WTC11 (cell line): ENCODE data around the gene ZNF467. TPM values are rescaled to one million over a fixed set of nuclear protein-coding genes. Genes with fewer than 3 reads are reported as not detected.

ENCODE experiments used
- ATAC-seq: fragments of 200-7000 bp; cut with Tn5 transposase; 2 replicates; pipeline ENCODE4 v1.10.0; 2021; ENCODE audit warnings: mild to moderate bottlenecking, moderate library complexity
- CTCF ChIA-PET: fragments of 300-600 bp; sonication (Branson Sonifier 250); formaldehyde crosslinking; loops from one replicate; lab custom pipeline; 2021; ENCODE audit warnings: antibody characterized with exemption; lab: Charles Lee
- POLR2A ChIA-PET: fragments of 350-600 bp; sonication (Branson Sonifier 250); formaldehyde crosslinking; loops from one replicate; lab custom pipeline; 2021; ENCODE audit warnings: antibody characterized with exemption; lab: Charles Lee
- DNase-seq: peaks from one replicate; pipeline ENCODE4 v3.0.0; 2021; ENCODE audit warnings: low spot score
- H3K27ac Mint-ChIP-seq: 2 replicates; pipeline ENCODE4 v1.8.0; 2021; ENCODE audit warnings: mixed read lengths
- H3K27me3 Mint-ChIP-seq: 2 replicates; pipeline ENCODE4 v1.8.0; 2021; ENCODE audit warnings: low read depth, mild to moderate bottlenecking, moderate library complexity, mixed read lengths
- H3K36me3 Mint-ChIP-seq: 2 replicates; pipeline ENCODE4 v1.8.0; 2021; ENCODE audit warnings: mixed read lengths
- H3K4me1 Mint-ChIP-seq: 2 replicates; pipeline ENCODE4 v1.8.0; 2022; ENCODE audit warnings: mixed read lengths
- H3K4me3 Mint-ChIP-seq: 2 replicates; pipeline ENCODE4 v1.8.0; 2021; ENCODE audit warnings: mild to moderate bottlenecking, moderate library complexity, mixed read lengths
- H3K9me3 Mint-ChIP-seq: 2 replicates; pipeline ENCODE4 v1.8.0; 2021; ENCODE audit warnings: mixed read lengths
- ATF1 ChIP-seq: sonication (generic); formaldehyde crosslinking; IDR thresholded peaks from 2 replicates; pipeline ENCODE4 v1.8.1; 2023; ENCODE audit warnings: mild to moderate bottlenecking, moderate library complexity, missing genetic modification reagents
- KAT7 ChIP-seq: sonication (generic); formaldehyde crosslinking; IDR thresholded peaks from 2 replicates; pipeline ENCODE4 v1.8.1; 2023; ENCODE audit warnings: missing genetic modification reagents, mild to moderate bottlenecking, borderline replicate concordance
- NFE2L1 ChIP-seq: sonication (generic); formaldehyde crosslinking; IDR thresholded peaks from 2 replicates; pipeline ENCODE4 v1.8.1; 2023; ENCODE audit warnings: missing genetic modification reagents
- SMAD3 ChIP-seq: sonication (generic); formaldehyde crosslinking; IDR thresholded peaks from 2 replicates; pipeline ENCODE4 v1.8.0; 2022; ENCODE audit warnings: missing genetic modification reagents, mild to moderate bottlenecking, borderline replicate concordance
- SP1 ChIP-seq: sonication (generic); formaldehyde crosslinking; conservative IDR thresholded peaks from 2 replicates; pipeline ENCODE4 v1.8.1; 2022; ENCODE audit warnings: missing genetic modification reagents
- TEAD1 ChIP-seq: sonication (generic); formaldehyde crosslinking; IDR thresholded peaks from 2 replicates; pipeline ENCODE4 v1.8.0; 2022; ENCODE audit warnings: mild to moderate bottlenecking, missing genetic modification reagents
- ZNF121 ChIP-seq: sonication (generic); formaldehyde crosslinking; IDR thresholded peaks from 2 replicates; pipeline ENCODE4 v1.8.0; 2023; ENCODE audit warnings: missing genetic modification reagents
- ZNF232 ChIP-seq: sonication (generic); formaldehyde crosslinking; IDR thresholded peaks from 2 replicates; pipeline ENCODE4 v1.8.0; 2022; ENCODE audit warnings: mild to moderate bottlenecking, missing genetic modification reagents
- ZNF416 ChIP-seq: fragments of 250-450 bp; sonication (Bioruptor Pico); IDR thresholded peaks from 2 replicates; pipeline ENCODE4 v1.9.0; 2021; ENCODE audit warnings: mild to moderate bottlenecking, inconsistent platforms
- total RNA-seq: library from RNA; stranded (reverse); gene quantifications from 3 replicates; pipeline ENCODE4 v1.2.3, GENCODE V29; 2021
- TF ChIP-seq, protein P1 (sequence below): sonication (generic); formaldehyde crosslinking; IDR thresholded peaks from 2 replicates; pipeline ENCODE4 v1.8.0; 2023; ENCODE audit warnings: mild to moderate bottlenecking, missing genetic modification reagents
- TF ChIP-seq, protein P2 (sequence below): sonication (generic); formaldehyde crosslinking; IDR thresholded peaks from 2 replicates; pipeline ENCODE4 v1.8.0; 2022; ENCODE audit warnings: mild to moderate bottlenecking, missing genetic modification reagents
- TF ChIP-seq, protein P3 (sequence below): sonication (generic); formaldehyde crosslinking; IDR thresholded peaks from 2 replicates; pipeline ENCODE4 v1.8.1; 2023; ENCODE audit warnings: mild to moderate bottlenecking, missing genetic modification reagents, moderate library complexity
- TF ChIP-seq, protein P4 (sequence below): sonication (generic); formaldehyde crosslinking; IDR thresholded peaks from 2 replicates; pipeline ENCODE4 v1.8.0; 2023; ENCODE audit warnings: missing genetic modification reagents, mild to moderate bottlenecking, borderline replicate concordance
- TF ChIP-seq, protein P5 (sequence below): sonication (generic); formaldehyde crosslinking; IDR thresholded peaks from 2 replicates; pipeline ENCODE4 v1.8.1; 2022; ENCODE audit warnings: low read depth, mild to moderate bottlenecking, moderate library complexity, missing genetic modification reagents, borderline replicate concordance
- TF ChIP-seq, protein P6 (sequence below): sonication (generic); formaldehyde crosslinking; IDR thresholded peaks from 2 replicates; pipeline ENCODE4 v1.8.0; 2022; ENCODE audit warnings: mild to moderate bottlenecking, missing genetic modification reagents
- TF ChIP-seq, protein P7 (sequence below): sonication (generic); formaldehyde crosslinking; IDR thresholded peaks from 2 replicates; pipeline ENCODE4 v1.8.1; 2023; ENCODE audit warnings: mild to moderate bottlenecking, moderate library complexity, missing genetic modification reagents
- TF ChIP-seq, protein P8 (sequence below): fragments of 250-450 bp; sonication (Bioruptor Pico); IDR thresholded peaks from 2 replicates; pipeline ENCODE4 v1.8.0; 2021; ENCODE audit warnings: mild to moderate bottlenecking
- TF ChIP-seq, protein P9 (sequence below): sonication (generic); formaldehyde crosslinking; IDR thresholded peaks from 2 replicates; pipeline ENCODE4 v1.8.1; 2023; ENCODE audit warnings: mild to moderate bottlenecking, missing genetic modification reagents

ZNF467 gene
- total RNA-seq, 1 experiment from 2014 or later, result 0.70 TPM

DNA sequence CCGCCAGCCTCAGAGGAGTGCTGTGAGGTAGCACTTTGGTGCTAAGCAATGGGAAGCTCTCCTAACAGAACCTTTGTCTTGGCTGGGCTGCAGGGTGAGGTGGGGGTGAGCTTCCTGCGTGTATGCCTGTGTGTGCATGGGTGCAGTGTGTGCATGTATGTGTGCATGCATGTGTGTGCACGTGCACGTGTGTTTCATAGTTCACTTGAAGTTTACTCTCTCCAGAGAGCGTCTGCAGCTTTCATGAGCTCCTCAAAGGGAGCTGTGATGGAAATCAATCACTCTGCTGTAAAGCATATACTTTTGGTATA lies 4.9 kb upstream of the ZNF467 start (continued):
- TF ChIP-seq, protein P1, sequence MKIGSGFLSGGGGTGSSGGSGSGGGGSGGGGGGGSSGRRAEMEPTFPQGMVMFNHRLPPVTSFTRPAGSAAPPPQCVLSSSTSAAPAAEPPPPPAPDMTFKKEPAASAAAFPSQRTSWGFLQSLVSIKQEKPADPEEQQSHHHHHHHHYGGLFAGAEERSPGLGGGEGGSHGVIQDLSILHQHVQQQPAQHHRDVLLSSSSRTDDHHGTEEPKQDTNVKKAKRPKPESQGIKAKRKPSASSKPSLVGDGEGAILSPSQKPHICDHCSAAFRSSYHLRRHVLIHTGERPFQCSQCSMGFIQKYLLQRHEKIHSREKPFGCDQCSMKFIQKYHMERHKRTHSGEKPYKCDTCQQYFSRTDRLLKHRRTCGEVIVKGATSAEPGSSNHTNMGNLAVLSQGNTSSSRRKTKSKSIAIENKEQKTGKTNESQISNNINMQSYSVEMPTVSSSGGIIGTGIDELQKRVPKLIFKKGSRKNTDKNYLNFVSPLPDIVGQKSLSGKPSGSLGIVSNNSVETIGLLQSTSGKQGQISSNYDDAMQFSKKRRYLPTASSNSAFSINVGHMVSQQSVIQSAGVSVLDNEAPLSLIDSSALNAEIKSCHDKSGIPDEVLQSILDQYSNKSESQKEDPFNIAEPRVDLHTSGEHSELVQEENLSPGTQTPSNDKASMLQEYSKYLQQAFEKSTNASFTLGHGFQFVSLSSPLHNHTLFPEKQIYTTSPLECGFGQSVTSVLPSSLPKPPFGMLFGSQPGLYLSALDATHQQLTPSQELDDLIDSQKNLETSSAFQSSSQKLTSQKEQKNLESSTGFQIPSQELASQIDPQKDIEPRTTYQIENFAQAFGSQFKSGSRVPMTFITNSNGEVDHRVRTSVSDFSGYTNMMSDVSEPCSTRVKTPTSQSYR, result no peak
- TF ChIP-seq, protein P2, sequence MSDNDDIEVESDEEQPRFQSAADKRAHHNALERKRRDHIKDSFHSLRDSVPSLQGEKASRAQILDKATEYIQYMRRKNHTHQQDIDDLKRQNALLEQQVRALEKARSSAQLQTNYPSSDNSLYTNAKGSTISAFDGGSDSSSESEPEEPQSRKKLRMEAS (CRISPR knock-in tag), result no peak
- TF ChIP-seq ATF1 (CRISPR knock-in tag), result no peak
- no peak for TF ChIP-seq TEAD1 (CRISPR knock-in tag)
- TF ChIP-seq SMAD3 (CRISPR knock-in tag), result no peak
- no peak for TF ChIP-seq ZNF416 (CRISPR knock-in tag)
- TF ChIP-seq, protein P3, sequence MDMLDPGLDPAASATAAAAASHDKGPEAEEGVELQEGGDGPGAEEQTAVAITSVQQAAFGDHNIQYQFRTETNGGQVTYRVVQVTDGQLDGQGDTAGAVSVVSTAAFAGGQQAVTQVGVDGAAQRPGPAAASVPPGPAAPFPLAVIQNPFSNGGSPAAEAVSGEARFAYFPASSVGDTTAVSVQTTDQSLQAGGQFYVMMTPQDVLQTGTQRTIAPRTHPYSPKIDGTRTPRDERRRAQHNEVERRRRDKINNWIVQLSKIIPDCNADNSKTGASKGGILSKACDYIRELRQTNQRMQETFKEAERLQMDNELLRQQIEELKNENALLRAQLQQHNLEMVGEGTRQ, result no peak
- TF ChIP-seq, protein P4, sequence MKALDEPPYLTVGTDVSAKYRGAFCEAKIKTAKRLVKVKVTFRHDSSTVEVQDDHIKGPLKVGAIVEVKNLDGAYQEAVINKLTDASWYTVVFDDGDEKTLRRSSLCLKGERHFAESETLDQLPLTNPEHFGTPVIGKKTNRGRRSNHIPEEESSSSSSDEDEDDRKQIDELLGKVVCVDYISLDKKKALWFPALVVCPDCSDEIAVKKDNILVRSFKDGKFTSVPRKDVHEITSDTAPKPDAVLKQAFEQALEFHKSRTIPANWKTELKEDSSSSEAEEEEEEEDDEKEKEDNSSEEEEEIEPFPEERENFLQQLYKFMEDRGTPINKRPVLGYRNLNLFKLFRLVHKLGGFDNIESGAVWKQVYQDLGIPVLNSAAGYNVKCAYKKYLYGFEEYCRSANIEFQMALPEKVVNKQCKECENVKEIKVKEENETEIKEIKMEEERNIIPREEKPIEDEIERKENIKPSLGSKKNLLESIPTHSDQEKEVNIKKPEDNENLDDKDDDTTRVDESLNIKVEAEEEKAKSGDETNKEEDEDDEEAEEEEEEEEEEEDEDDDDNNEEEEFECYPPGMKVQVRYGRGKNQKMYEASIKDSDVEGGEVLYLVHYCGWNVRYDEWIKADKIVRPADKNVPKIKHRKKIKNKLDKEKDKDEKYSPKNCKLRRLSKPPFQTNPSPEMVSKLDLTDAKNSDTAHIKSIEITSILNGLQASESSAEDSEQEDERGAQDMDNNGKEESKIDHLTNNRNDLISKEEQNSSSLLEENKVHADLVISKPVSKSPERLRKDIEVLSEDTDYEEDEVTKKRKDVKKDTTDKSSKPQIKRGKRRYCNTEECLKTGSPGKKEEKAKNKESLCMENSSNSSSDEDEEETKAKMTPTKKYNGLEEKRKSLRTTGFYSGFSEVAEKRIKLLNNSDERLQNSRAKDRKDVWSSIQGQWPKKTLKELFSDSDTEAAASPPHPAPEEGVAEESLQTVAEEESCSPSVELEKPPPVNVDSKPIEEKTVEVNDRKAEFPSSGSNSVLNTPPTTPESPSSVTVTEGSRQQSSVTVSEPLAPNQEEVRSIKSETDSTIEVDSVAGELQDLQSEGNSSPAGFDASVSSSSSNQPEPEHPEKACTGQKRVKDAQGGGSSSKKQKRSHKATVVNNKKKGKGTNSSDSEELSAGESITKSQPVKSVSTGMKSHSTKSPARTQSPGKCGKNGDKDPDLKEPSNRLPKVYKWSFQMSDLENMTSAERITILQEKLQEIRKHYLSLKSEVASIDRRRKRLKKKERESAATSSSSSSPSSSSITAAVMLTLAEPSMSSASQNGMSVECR (CRISPR knock-in tag), result no peak
- TF ChIP-seq, protein P5, sequence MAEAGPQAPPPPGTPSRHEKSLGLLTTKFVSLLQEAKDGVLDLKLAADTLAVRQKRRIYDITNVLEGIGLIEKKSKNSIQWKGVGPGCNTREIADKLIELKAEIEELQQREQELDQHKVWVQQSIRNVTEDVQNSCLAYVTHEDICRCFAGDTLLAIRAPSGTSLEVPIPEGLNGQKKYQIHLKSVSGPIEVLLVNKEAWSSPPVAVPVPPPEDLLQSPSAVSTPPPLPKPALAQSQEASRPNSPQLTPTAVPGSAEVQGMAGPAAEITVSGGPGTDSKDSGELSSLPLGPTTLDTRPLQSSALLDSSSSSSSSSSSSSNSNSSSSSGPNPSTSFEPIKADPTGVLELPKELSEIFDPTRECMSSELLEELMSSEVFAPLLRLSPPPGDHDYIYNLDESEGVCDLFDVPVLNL (CRISPR knock-in tag), result no peak
- TF ChIP-seq ZNF232 (CRISPR knock-in tag), result no peak
- TF ChIP-seq ZNF121 (CRISPR knock-in tag), result no peak
- TF ChIP-seq KAT7 (CRISPR knock-in tag), result no peak
- TF ChIP-seq, protein P6, sequence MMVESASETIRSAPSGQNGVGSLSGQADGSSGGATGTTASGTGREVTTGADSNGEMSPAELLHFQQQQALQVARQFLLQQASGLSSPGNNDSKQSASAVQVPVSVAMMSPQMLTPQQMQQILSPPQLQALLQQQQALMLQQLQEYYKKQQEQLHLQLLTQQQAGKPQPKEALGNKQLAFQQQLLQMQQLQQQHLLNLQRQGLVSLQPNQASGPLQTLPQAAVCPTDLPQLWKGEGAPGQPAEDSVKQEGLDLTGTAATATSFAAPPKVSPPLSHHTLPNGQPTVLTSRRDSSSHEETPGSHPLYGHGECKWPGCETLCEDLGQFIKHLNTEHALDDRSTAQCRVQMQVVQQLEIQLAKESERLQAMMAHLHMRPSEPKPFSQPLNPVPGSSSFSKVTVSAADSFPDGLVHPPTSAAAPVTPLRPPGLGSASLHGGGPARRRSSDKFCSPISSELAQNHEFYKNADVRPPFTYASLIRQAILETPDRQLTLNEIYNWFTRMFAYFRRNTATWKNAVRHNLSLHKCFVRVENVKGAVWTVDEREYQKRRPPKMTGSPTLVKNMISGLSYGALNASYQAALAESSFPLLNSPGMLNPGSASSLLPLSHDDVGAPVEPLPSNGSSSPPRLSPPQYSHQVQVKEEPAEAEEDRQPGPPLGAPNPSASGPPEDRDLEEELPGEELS (CRISPR knock-in tag), result no peak

DNA sequence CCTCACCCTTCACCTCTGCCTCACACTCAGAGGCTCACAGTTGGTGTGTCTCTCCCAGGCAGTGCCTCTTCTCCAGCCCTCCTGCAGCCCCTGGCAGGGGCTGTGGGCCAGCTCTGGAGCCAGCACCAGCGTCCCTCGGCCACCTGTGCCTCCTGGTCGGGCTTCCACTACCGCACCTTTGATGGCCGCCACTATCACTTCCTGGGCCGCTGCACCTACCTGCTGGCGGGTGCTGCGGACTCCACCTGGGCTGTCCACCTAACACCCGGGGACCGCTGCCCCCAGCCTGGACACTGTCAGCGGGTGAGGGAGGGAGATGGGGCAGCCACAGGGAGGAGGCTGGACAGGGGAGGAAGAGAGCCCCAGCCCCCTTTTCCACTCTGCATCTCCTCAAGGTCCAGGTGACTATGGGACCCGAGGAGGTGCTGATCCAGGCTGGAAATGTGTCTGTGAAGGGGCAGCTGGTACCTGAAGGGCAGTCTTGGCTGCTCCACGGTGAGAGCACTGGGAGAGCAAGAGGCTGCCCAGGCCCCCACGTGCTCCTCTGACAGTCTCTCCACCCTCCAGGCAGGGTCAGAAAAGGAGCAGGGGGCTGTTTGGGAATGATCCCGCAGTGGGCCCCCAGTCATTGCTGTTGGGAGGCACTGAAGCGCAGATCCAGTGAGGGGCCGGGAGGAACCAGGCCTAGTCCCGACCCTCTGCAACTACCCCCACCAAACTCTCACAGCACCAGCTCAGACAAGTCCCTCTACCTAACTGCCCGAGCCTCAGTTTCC lies 4.4 kb upstream of the ZNF467 start:
- Mint-ChIP-seq H3K4me3 (no peak overlapping the region), H3K9me3 (no peaks in the 10 kb centered on the region), H3K4me1 (peaks cover 12% of the 10 kb centered on the region), H3K27ac (no peak overlapping the region), H3K36me3 (no peaks in the 10 kb centered on the region), H3K27me3 (peaks cover 35% of the 10 kb centered on the region)
- DNase-seq (no peak), ATAC-seq (no peak)
- POLR2A ChIA-PET, result interaction anchor here (1.0 kb wide), 1 partner anchor 13 kb away, joined by 3 read pairs; no protein-coding TSS in a partner anchor
- CTCF ChIA-PET, result interaction anchor here (1.1 to 2.0 kb wide), 5 partner anchors 9 to 84 kb away, joined by 3 to 8 read pairs (median 8); no protein-coding TSS in a partner anchor
- TF ChIP-seq, protein P7, sequence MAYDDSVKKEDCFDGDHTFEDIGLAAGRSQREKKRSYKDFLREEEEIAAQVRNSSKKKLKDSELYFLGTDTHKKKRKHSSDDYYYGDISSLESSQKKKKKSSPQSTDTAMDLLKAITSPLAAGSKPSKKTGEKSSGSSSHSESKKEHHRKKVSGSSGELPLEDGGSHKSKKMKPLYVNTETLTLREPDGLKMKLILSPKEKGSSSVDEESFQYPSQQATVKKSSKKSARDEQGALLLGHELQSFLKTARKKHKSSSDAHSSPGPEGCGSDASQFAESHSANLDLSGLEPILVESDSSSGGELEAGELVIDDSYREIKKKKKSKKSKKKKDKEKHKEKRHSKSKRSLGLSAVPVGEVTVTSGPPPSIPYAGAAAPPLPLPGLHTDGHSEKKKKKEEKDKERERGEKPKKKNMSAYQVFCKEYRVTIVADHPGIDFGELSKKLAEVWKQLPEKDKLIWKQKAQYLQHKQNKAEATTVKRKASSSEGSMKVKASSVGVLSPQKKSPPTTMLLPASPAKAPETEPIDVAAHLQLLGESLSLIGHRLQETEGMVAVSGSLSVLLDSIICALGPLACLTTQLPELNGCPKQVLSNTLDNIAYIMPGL (CRISPR knock-in tag), result no peak
- TF ChIP-seq, protein P8, sequence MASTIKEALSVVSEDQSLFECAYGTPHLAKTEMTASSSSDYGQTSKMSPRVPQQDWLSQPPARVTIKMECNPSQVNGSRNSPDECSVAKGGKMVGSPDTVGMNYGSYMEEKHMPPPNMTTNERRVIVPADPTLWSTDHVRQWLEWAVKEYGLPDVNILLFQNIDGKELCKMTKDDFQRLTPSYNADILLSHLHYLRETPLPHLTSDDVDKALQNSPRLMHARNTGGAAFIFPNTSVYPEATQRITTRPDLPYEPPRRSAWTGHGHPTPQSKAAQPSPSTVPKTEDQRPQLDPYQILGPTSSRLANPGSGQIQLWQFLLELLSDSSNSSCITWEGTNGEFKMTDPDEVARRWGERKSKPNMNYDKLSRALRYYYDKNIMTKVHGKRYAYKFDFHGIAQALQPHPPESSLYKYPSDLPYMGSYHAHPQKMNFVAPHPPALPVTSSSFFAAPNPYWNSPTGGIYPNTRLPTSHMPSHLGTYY (CRISPR knock-in tag), result no peak
- TF ChIP-seq NFE2L1, result no peak
- TF ChIP-seq TEAD1 (CRISPR knock-in tag), result no peak
- TF ChIP-seq, protein P9, sequence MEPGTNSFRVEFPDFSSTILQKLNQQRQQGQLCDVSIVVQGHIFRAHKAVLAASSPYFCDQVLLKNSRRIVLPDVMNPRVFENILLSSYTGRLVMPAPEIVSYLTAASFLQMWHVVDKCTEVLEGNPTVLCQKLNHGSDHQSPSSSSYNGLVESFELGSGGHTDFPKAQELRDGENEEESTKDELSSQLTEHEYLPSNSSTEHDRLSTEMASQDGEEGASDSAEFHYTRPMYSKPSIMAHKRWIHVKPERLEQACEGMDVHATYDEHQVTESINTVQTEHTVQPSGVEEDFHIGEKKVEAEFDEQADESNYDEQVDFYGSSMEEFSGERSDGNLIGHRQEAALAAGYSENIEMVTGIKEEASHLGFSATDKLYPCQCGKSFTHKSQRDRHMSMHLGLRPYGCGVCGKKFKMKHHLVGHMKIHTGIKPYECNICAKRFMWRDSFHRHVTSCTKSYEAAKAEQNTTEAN (CRISPR knock-in tag), result no peak
- TF ChIP-seq ZNF416 (CRISPR knock-in tag), result no peak
- TF ChIP-seq SP1, result no peak
